Nephron (organoid): ENCODE measurements around the gene LDB2.

Experiments used
- H3K27ac Mint-ChIP-seq, 3 experiments: 2 replicates each; pipeline ENCODE4 v1.8.0; 2020; ENCODE audit warnings: mixed read lengths in 3 of 3, mild to moderate bottlenecking in 2 of 3, moderate library complexity in 1 of 3
- H3K27me3 Mint-ChIP-seq: 2 replicates; pipeline ENCODE4 v1.8.0; 2021; ENCODE audit warnings: low read depth, mild to moderate bottlenecking, moderate library complexity, mixed read lengths
- H3K36me3 Mint-ChIP-seq: 2 replicates; pipeline ENCODE4 v1.8.0; 2020; ENCODE audit warnings: low read depth, mixed read lengths
- H3K4me1 Mint-ChIP-seq: 2 replicates; pipeline ENCODE4 v1.8.0; 2020; ENCODE audit warnings: mixed read lengths
- H3K4me3 Mint-ChIP-seq, 3 experiments: 2 replicates each; pipeline ENCODE4 v1.8.0; 2020; ENCODE audit warnings: mild to moderate bottlenecking in 3 of 3, mixed read lengths in 3 of 3, moderate library complexity in 2 of 3
- H3K9me3 Mint-ChIP-seq: 2 replicates; pipeline ENCODE4 v1.8.0; 2020; ENCODE audit warnings: mixed read lengths
- CTCF ChIP-seq, 3 experiments: fragments of 200-600 bp; sonication (generic); IDR thresholded peaks; one replicate each; pipeline ENCODE4 v1.5.0; 2021; ENCODE audit warnings: antibody characterized with exemption in 3 of 3; ENCODE audit not compliant: unreplicated experiment in 3 of 3

LDB2 gene

DNA sequence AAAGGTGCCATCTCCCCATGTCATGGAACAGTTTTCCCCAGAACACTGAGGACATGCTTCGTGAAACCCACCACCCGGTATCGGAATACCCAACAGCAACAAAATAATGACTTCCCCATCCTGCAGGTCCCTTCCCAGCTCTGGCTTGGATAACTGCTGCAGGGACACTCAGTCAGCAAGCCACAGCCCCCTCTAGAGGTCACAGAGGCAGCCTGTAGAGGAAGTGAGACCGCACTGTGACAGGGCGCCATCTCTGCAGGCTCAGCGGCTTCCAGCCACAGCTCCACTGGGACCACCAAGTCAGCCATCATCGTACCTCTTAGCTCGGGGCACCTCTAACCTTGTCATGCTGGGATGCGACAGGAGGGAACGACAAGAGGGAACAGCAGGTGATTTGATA lies 315.9 kb downstream of the LDB2 start:
- peaks cover 71% of the 10 kb centered on the region for H3K36me3 Mint-ChIP-seq
- no peak overlapping the region for H3K4me3 Mint-ChIP-seq
- H3K27ac Mint-ChIP-seq, result no peak overlapping the region
- no peaks in the 10 kb centered on the region for H3K9me3 Mint-ChIP-seq
- no peak for TF ChIP-seq CTCF (IDR thresholded peaks at IDR 0.05; ENCODE audit: unreplicated experiment in 3 of 3)
- no peaks in the 10 kb centered on the region for H3K4me1 Mint-ChIP-seq
- peaks cover 4% of the 10 kb centered on the region for H3K27me3 Mint-ChIP-seq

DNA sequence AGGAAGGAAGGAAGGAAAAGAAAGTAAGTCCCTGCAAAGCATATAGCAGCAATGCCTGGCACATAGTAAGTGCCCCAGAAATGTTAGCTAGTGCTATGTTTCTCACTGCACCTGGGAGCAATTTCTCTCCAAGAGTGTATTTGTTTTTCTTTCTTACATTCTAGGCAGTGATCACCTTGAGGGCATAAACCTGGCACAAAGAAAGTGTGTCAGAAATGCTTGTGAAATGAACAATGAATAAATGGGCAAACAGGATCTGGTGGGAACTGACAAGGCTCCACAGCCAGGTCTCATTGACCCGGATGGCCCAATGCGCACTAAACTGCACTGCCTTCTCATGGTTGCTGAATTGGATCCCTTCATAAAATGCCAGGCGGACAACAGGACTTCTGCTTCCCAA lies 316.4 kb downstream of the LDB2 start:
- no peaks in the 10 kb centered on the region for H3K9me3 Mint-ChIP-seq
- no peak for TF ChIP-seq CTCF (IDR thresholded peaks at IDR 0.05; ENCODE audit: unreplicated experiment in 3 of 3)
- peaks cover 72% of the 10 kb centered on the region for H3K36me3 Mint-ChIP-seq
- H3K4me1 Mint-ChIP-seq, result no peaks in the 10 kb centered on the region
- peaks cover 4% of the 10 kb centered on the region for H3K27me3 Mint-ChIP-seq
- H3K4me3 Mint-ChIP-seq, result no peak overlapping the region
- H3K27ac Mint-ChIP-seq, result no peak overlapping the region

- H3K4me1 Mint-ChIP-seq, result no peaks in the 10 kb centered on the region
- no peak overlapping the region for H3K27ac Mint-ChIP-seq
- no peak overlapping the region for H3K4me3 Mint-ChIP-seq
- no peak for TF ChIP-seq CTCF (IDR thresholded peaks at IDR 0.05; ENCODE audit: unreplicated experiment in 3 of 3)
- H3K27me3 Mint-ChIP-seq, result peaks cover 4% of the 10 kb centered on the region
- H3K9me3 Mint-ChIP-seq, result no peaks in the 10 kb centered on the region
- peaks cover 65% of the 10 kb centered on the region for H3K36me3 Mint-ChIP-seq
Measured at GRCh38 chr4:16581117-16581516, 317.3 kb downstream of the LDB2 start.

DNA sequence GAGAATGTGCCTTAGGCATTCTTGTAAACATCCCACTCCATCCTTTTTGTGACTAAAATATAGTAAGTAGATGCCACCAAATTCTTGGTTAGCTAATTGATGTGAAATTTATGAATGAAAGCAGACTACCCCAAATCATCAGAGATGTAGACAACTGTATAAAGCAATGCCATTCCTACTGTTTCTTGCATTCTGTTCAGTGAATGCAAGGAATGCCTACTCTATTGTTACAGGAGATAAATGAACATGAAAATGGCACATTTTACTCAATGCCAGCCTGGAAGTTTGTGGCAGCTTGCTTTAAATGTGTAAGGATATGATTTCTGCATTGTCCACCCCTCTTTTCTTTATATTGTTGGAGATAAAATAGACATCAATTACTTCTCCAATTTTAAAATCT lies 317.9 kb downstream of the LDB2 start:
- Mint-ChIP-seq H3K36me3 (peaks cover 61% of the 10 kb centered on the region), H3K4me3 (no peak overlapping the region), H3K27me3 (peaks cover 4% of the 10 kb centered on the region), H3K9me3 (no peaks in the 10 kb centered on the region), H3K27ac (no peak overlapping the region), H3K4me1 (no peaks in the 10 kb centered on the region)
- TF ChIP-seq CTCF (IDR thresholded peaks at IDR 0.05; ENCODE audit: unreplicated experiment in 3 of 3), result no peak

- peaks cover 58% of the 10 kb centered on the region for H3K36me3 Mint-ChIP-seq
- no peak for TF ChIP-seq CTCF (IDR thresholded peaks at IDR 0.05; ENCODE audit: unreplicated experiment in 3 of 3)
- H3K27me3 Mint-ChIP-seq, result peaks cover 4% of the 10 kb centered on the region
- H3K9me3 Mint-ChIP-seq, result no peaks in the 10 kb centered on the region
- H3K4me3 Mint-ChIP-seq, result no peak overlapping the region
- no peaks in the 10 kb centered on the region for H3K4me1 Mint-ChIP-seq
- no peak overlapping the region for H3K27ac Mint-ChIP-seq
Measured at GRCh38 chr4:16579866-16580265, 318.6 kb downstream of the LDB2 start.

GRCh38 chr4:16577177-16577576 lies 321.3 kb downstream of the LDB2 start:
- H3K4me1 Mint-ChIP-seq, result peaks cover 24% of the 10 kb centered on the region
- TF ChIP-seq CTCF (IDR thresholded peaks at IDR 0.05; ENCODE audit: unreplicated experiment in 3 of 3), result no peak
- no peaks in the 10 kb centered on the region for H3K27me3 Mint-ChIP-seq
- no peak overlapping the region for H3K4me3 Mint-ChIP-seq
- peaks cover 44% of the 10 kb centered on the region for H3K36me3 Mint-ChIP-seq
- H3K27ac Mint-ChIP-seq, result no peak overlapping the region
- no peaks in the 10 kb centered on the region for H3K9me3 Mint-ChIP-seq
